Measurements from ENCODE around the gene MAP1B. TPM values are rescaled to one million over a fixed set of nuclear protein-coding genes. Genes with fewer than 3 reads are reported as not detected.
"Not testable (repeated sequence)": the region's sequence is repeated elsewhere in the genome, so short reads cannot be mapped to it uniquely, and the experiment has no call there.

MAP1B gene
- total RNA-seq, 4 donors from 2014 or later: 44.2 to 120 (median 83.4) TPM

GRCh38 chr5:72079288-72079687 lies 28.0 kb upstream of the MAP1B start:
- DNase-seq (no peak), ATAC-seq (no peak)
- Histone ChIP-seq H3K27ac (no peak overlapping the region), H3K4me3 (no peak overlapping the region), H3K36me3 (no peaks in the 10 kb centered on the region), H3K27me3 (no peaks in the 10 kb centered on the region), H3K9me3 (no peaks in the 10 kb centered on the region), H3K4me1 (peaks cover 0 to 2% of the 10 kb centered on the region in 2 donors)
- in situ Hi-C loops (cut with MboI; ENCODE audit: low sequenced_read_pairs in 4 of 4): no loop called here
- TF ChIP-seq POLR2A (IDR thresholded peaks at IDR 0.05) (no peak), CTCF (IDR thresholded peaks at IDR 0.05 in 4 of 5, conservative IDR thresholded peaks at IDR 0.05 in 1 of 5) (no peak)
- intact Hi-C loops (cut with DNase I; ENCODE audit: low total_unique reads): no loop called here

GRCh38 chr5:72082048-72082447 lies 25.2 kb upstream of the MAP1B start:
- Histone ChIP-seq H3K4me3 (no peak overlapping the region), H3K4me1 (peaks cover 0 to 6% of the 10 kb centered on the region in 2 donors), H3K36me3 (no peaks in the 10 kb centered on the region), H3K9me3 (no peaks in the 10 kb centered on the region), H3K27ac (no peak overlapping the region), H3K27me3 (no peaks in the 10 kb centered on the region)
- TF ChIP-seq POLR2A (IDR thresholded peaks at IDR 0.05) (no peak), CTCF (IDR thresholded peaks at IDR 0.05 in 4 of 5, conservative IDR thresholded peaks at IDR 0.05 in 1 of 5) (no peak)
- intact Hi-C loops (cut with DNase I; ENCODE audit: low total_unique reads) (no loop called here), in situ Hi-C loops (cut with MboI; ENCODE audit: low sequenced_read_pairs in 4 of 4) (no loop called here)
- DNase-seq (no peak), ATAC-seq (no peak)

- ATAC-seq (no peak), DNase-seq (no peak)
- in situ Hi-C loops (cut with MboI; ENCODE audit: low sequenced_read_pairs in 4 of 4) (no loop called here), intact Hi-C loops (cut with DNase I; ENCODE audit: low total_unique reads) (no loop called here)
- H3K4me3 ChIP-seq: no peak overlapping the region
- H3K9me3 ChIP-seq: no peaks in the 10 kb centered on the region
- H3K36me3 ChIP-seq: no peaks in the 10 kb centered on the region
- no peak overlapping the region for H3K27ac ChIP-seq
- TF ChIP-seq POLR2A (IDR thresholded peaks at IDR 0.05): no peak
- TF ChIP-seq CTCF (IDR thresholded peaks at IDR 0.05 in 4 of 5, conservative IDR thresholded peaks at IDR 0.05 in 1 of 5): no peak
- peaks cover 0 to 6% of the 10 kb centered on the region in 2 donors for H3K4me1 ChIP-seq
- H3K27me3 ChIP-seq: no peaks in the 10 kb centered on the region
These were observed 22.4 kb upstream of the MAP1B start for GRCh38 chr5:72084876-72085275.

GRCh38 chr5:72085319-72085718 lies 22.0 kb upstream of the MAP1B start:
- Histone ChIP-seq H3K9me3 (no peaks in the 10 kb centered on the region), H3K27ac (no peak overlapping the region), H3K36me3 (no peaks in the 10 kb centered on the region), H3K4me1 (peaks cover 0 to 6% of the 10 kb centered on the region in 2 donors), H3K27me3 (no peaks in the 10 kb centered on the region), H3K4me3 (no peak overlapping the region)
- TF ChIP-seq CTCF (IDR thresholded peaks at IDR 0.05 in 4 of 5, conservative IDR thresholded peaks at IDR 0.05 in 1 of 5) (no peak), POLR2A (IDR thresholded peaks at IDR 0.05) (no peak)
- DNase-seq (no peak), ATAC-seq (no peak)
- intact Hi-C loops (cut with DNase I; ENCODE audit: low total_unique reads): no loop called here
- in situ Hi-C loops (cut with MboI; ENCODE audit: low sequenced_read_pairs in 4 of 4): no loop called here

GRCh38 chr5:72089713-72090112 lies 17.6 kb upstream of the MAP1B start:
- H3K9me3 ChIP-seq; H3K36me3 ChIP-seq; H3K4me1 ChIP-seq; ATAC-seq; H3K27me3 ChIP-seq; H3K4me3 ChIP-seq; intact Hi-C loops (cut with DNase I; ENCODE audit: low total_unique reads); DNase-seq; H3K27ac ChIP-seq; in situ Hi-C loops (cut with MboI; ENCODE audit: low sequenced_read_pairs in 4 of 4): not testable (repeated sequence)
